GM19324 (cell line): ENCODE measurements around the gene TBX1.
"Not testable (repeated sequence)": the region's sequence is repeated elsewhere in the genome, so short reads cannot be mapped to it uniquely, and the experiment has no call there.

Experiments
- ATAC-seq: cut with Tn5 transposase; IDR thresholded peaks from one replicate; pipeline ENCODE4 v1.9.1; 2021; ENCODE audit warnings: mild to moderate bottlenecking, moderate library complexity; ENCODE audit not compliant: unreplicated experiment, low FRiP score

TBX1 gene

GRCh38 chr22:19779685-19780268 lies 19.2 kb downstream of the TBX1 start:
- no peak for ATAC-seq

GRCh38 chr22:19782533-19782932 lies 22.0 kb downstream of the TBX1 start:
- no peak for ATAC-seq

- ATAC-seq, result no peak
Measured at GRCh38 chr22:19783586-19784383, 23.2 kb downstream of the TBX1 start.

- ATAC-seq, result no peak
Measured at GRCh38 chr22:19784384-19785175, 24.0 kb downstream of the TBX1 start.

- no peak for ATAC-seq
Measured at GRCh38 chr22:19785461-19786263, 25.1 kb downstream of the TBX1 start.

- no peak for ATAC-seq
Measured at GRCh38 chr22:19786264-19786585, 25.6 kb downstream of the TBX1 start.

GRCh38 chr22:19786959-19787848 lies 26.6 kb downstream of the TBX1 start:
- ATAC-seq, result no peak

GRCh38 chr22:19787849-19788141 lies 27.2 kb downstream of the TBX1 start:
- no peak for ATAC-seq

- ATAC-seq, result no peak
Measured at GRCh38 chr22:19788661-19789225, 28.2 kb downstream of the TBX1 start.

- ATAC-seq, result no peak
Measured at GRCh38 chr22:19789406-19789805, 28.8 kb downstream of the TBX1 start.

- no peak for ATAC-seq
Measured at GRCh38 chr22:19789828-19790227, 29.2 kb downstream of the TBX1 start.

GRCh38 chr22:19791243-19791642 lies 30.7 kb downstream of the TBX1 start:
- no peak for ATAC-seq

GRCh38 chr22:19791894-19792293 lies 31.3 kb downstream of the TBX1 start:
- no peak for ATAC-seq

GRCh38 chr22:19792383-19792896 lies 31.9 kb downstream of the TBX1 start:
- ATAC-seq, result not testable (repeated sequence)

GRCh38 chr22:19793161-19793560 lies 32.6 kb downstream of the TBX1 start:
- ATAC-seq, result no peak

- ATAC-seq, result no peak
Measured at GRCh38 chr22:19793661-19794310, 33.2 kb downstream of the TBX1 start.

GRCh38 chr22:19795617-19796008 lies 35.0 kb downstream of the TBX1 start:
- no peak for ATAC-seq

GRCh38 chr22:19796160-19796559 lies 35.6 kb downstream of the TBX1 start:
- ATAC-seq, result no peak
